HFF-Myc (cell line): Measurements from ENCODE around the gene PSD2.

Source experiments
- DNase-seq: peaks from one replicate; pipeline ENCODE4 v3.0.0-alpha.2; 2011; ENCODE audit warnings: low read depth; ENCODE audit errors: extremely low read depth
- H3K4me3 ChIP-seq: replicated peaks from 2 replicates; pipeline ENCODE4 v1.5.1; 2011; ENCODE audit warnings: low read depth, mild to moderate bottlenecking, control low read depth, low read length
- CTCF ChIP-seq: IDR thresholded peaks from 2 replicates; pipeline ENCODE4 v1.5.1; 2012; ENCODE audit warnings: mild to moderate bottlenecking, low read depth, low read length, control low read depth; ENCODE audit errors: missing control alignments

Gene PSD2

GRCh38 chr5:139884144-139884543 lies 88.5 kb downstream of the PSD2 start:
- no peak for DNase-seq
- no peak for TF ChIP-seq CTCF
- no peak overlapping the region for H3K4me3 ChIP-seq

- no peak overlapping the region for H3K4me3 ChIP-seq
- TF ChIP-seq CTCF, result no peak
- DNase-seq, result no peak
These were observed 89.1 kb downstream of the PSD2 start for GRCh38 chr5:139884734-139885133.

GRCh38 chr5:139885172-139885856 lies 89.7 kb downstream of the PSD2 start:
- no peak for DNase-seq
- TF ChIP-seq CTCF, result no peak
- no peak overlapping the region for H3K4me3 ChIP-seq

GRCh38 chr5:139885857-139886208 lies 90.2 kb downstream of the PSD2 start:
- no peak for DNase-seq
- TF ChIP-seq CTCF, result no peak
- no peak overlapping the region for H3K4me3 ChIP-seq

- TF ChIP-seq CTCF, result no peak
- H3K4me3 ChIP-seq, result no peak overlapping the region
These were observed 90.6 kb downstream of the PSD2 start for GRCh38 chr5:139886213-139886612.

GRCh38 chr5:139888370-139888769 lies 92.8 kb downstream of the PSD2 start:
- no peak for TF ChIP-seq CTCF
- DNase-seq, result no peak
- H3K4me3 ChIP-seq, result no peak overlapping the region

More at GRCh38 chr5:139886213-139886612, 90.6 kb downstream of the PSD2 start:
- DNase-seq, result no peak

- no peak for DNase-seq
- no peak for TF ChIP-seq CTCF
- H3K4me3 ChIP-seq, result no peak overlapping the region
These were observed 93.8 kb downstream of the PSD2 start for GRCh38 chr5:139889410-139889809.
